Activated CD8-positive, alpha-beta memory T cell treated with anti-CD3 and anti-CD28 coated beads, Interleukin-2, amount 50 U/mL, for 24 hours (primary cell): Measurements from ENCODE around the gene GAB1.

Experiments
- DNase-seq: peaks from one replicate; pipeline ENCODE4 v3.0.0-alpha.2; 2020; ENCODE audit errors: extremely low read depth

The GAB1 gene

GRCh38 chr4:143336781-143337599 lies at the start of gene GAB1:
Gene GAB1 (plus strand): TSS chr4:143336876. CDS start chr4:143337189, 313 bp downstream.
- DNase-seq: no peak

- DNase-seq: no peak
Observed at GRCh38 chr4:143287572-143287923, 49.1 kb upstream of the GAB1 start.

DNA sequence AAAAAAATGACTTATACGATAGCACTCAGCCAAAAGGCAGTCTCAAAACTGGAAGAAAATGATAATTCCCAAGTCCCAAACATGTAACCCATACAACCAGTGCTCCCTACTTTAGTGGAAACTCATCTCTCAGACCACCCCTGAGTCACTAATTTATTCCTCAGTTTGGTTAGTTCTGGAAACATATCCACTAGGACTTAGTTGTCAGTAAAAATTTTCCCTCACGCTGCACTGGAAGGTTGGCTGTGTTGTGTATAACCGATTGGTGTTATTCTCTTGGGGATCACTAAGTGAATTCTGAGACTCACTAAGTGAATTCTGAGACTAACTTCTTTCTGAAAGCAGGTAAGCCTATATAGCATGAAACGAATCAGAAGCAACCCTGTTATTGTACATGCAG lies 48.5 kb upstream of the GAB1 start:
- no peak for DNase-seq

DNA sequence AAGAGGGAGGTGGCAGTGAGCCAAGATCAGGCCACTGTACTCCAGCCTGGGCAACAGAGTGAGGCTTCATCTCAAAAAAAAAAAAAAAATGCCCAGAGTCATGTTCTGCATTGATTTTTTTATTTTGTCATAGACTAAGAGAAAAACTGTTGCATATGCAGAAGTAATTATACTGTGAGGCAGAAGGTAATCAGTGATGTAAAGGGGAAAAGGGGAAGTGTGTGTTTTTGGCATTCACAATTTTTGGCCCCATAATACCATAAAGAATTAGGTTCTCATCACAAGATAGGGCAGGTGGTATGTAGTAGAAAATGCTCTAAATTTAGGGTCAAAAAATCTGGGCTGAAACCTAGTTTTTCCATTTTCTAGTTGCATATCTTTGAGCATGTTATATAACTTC lies 47.3 kb upstream of the GAB1 start:
- no peak for DNase-seq

GRCh38 chr4:143291314-143291713 lies 45.4 kb upstream of the GAB1 start:
- DNase-seq: no peak

- no peak for DNase-seq
Observed at GRCh38 chr4:143292858-143293257, 43.8 kb upstream of the GAB1 start.

GRCh38 chr4:143294310-143294709 lies 42.4 kb upstream of the GAB1 start:
- DNase-seq: no peak

DNA sequence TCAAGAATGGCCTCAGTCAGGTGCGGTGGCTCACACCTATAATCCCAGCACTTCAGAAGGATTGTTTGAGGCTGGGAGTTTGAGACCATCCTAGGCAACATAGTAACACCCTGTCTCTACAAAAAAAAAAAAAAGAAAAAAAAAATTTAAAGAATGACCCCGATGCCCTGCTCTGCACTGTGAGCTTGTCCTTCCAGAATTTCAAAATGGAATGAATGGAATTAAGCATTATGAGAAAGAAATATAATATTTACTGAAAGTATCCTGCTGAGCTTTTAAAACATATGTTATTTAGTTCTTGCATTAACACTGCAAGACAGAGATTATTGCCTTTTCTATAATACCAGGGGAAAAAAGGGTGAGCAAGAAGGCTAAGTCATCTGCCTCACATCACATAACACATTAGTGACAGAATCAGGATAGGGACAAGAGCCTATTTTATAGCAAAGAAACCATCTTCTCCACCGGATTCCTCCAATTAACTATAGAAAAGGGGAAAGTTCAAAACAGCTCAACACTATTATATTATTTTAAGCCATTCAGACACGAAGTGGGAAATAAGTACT lies 41.9 kb upstream of the GAB1 start:
- DNase-seq: no peak

- DNase-seq: no peak
Observed at GRCh38 chr4:143296397-143297067, 40.1 kb upstream of the GAB1 start.

GRCh38 chr4:143300860-143301259 lies 35.8 kb upstream of the GAB1 start:
- DNase-seq: no peak

DNA sequence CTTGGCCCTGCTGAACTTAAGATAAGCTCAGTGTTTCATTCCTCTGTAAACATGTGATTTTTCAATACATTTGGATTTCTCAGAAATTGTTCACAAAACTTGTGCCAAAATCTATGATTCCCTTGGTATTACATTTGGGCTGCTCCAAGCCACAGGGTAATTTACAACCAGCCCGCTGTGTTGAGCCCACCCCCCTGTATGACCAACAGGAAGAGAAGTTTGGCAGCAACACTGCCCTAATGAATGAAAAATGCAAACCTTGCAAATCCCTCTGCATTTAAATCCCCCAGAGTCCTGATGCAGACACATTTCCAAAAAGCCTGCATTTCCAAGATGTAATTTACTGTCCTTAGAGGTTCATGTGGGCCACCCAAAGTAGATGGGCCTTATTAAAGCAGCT lies 34.1 kb upstream of the GAB1 start:
- DNase-seq: no peak

DNA sequence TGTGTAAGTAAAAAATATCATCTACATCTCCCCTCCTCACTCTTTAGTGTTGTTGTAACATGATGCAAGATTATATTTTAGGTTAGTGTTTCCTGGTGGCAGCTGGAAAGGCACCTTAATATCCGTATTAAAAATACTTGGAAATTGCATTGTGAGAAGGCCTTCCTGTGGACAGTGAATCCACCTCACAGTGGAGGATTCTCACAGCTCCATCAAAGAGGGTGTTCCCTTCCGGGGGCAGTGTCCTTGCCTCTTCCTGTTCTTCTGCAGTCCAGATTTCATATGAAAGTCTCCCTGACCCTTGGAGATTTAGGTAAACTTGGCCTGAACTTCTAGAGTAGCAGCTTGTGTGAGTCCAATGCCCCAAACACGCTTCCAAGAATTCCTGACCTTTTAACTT lies 29.9 kb upstream of the GAB1 start:
- no peak for DNase-seq

- no peak for DNase-seq
Observed at GRCh38 chr4:143307531-143307930, 29.1 kb upstream of the GAB1 start.

- no peak for DNase-seq
Observed at GRCh38 chr4:143308377-143308776, 28.3 kb upstream of the GAB1 start.

DNA sequence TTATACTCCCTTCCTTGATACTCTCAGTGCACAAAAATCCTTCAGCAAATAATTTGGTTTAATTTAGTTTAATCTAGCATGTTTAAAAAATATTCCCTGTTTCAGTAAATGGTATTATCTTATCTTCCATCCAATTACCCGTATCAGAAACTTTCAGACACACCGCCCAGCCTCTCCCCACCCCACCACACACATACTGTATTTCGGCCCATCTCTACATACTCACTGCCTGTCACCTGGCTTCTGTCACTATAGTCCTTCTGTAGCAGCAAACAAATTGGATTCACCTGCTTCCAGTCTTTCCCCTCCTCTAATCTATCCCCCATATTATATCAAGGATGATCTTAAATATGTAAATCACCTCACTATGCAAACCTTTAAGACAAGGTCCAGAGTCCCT lies 24.8 kb upstream of the GAB1 start:
- DNase-seq: no peak

- no peak for DNase-seq
Observed at GRCh38 chr4:143313521-143313920, 23.2 kb upstream of the GAB1 start.

- DNase-seq: no peak
Observed at GRCh38 chr4:143313996-143314395, 22.7 kb upstream of the GAB1 start.

DNA sequence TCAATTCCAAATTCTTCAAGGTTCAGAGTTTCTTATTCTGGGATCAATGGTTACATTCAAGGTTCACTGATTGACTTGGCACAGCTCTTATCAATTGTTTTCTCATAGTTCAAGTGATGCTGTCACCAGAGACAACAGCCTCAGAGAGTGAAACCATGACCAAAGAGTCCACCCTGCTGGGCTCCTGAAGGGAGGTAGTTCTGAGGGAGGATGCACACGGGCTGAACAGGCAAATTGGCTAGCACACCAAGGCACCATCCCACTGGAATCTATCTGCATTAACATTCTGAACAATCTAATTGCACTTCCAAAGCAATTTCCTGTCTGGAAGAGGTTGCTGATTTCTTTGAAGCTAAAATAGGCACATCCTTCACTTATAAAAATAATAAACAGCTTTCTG lies 16.6 kb upstream of the GAB1 start:
- no peak for DNase-seq

GRCh38 chr4:143326735-143327134 lies 9.9 kb upstream of the GAB1 start:
- no peak for DNase-seq

DNA sequence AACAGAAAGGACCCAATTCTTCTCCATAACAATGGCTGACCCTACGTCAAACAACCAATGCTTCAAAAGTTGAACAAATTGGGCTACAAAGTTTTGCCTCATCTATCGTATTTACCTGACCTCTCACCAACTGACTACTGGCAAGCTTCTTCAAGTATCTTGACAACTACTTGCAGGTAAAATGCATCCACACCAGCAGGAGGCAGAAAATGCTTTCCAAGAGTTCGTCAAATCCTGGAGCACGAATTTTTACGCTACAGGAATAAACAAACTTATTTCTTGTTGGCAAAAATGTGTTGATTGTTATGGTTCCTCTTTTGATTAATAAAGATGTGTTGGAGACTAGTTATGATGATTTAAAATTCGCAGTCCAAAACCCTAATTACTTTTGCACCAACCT lies 6.7 kb upstream of the GAB1 start:
- DNase-seq: no peak

DNA sequence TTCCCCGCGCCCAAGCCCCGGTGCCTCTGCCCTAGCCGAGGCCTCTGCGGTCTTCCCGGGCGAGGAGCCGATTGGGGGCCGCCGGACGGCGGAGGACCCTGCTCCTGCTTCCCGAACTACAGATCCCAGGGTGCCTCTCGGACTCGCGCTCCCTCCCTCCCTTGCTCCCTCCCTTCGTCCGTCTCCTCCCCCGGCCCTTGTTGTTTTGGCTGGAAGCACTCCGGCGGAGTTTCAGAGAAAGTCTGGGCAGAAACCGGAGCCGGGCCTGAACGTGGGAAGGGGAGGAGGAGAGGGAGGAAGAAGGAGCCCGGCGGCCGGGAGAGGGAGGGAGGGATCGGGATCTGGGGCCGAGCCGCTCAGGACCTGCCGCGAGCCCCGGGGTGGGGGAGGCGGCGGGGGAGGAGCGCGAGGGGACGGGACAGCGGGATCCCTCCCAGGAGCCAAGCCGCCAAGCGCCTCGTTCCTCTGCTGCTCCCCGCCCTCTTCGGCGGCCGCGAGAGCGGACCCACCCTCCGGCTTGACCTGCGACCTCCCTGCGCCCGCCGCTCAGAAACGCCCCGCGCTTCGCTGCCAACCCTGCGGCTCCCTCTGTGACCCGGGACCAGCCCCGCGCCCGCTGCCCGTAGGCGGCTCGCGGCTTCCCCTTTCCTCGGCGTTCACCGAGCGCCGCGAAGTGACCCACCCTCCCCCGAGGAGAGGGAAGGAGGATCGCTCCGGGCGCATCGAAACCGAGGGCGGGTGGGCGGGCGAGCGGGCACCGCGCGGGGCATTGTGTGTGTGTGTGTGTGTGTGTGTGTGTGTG lies 496 bp upstream of the GAB1 start:
- no peak for DNase-seq

- DNase-seq: no peak
Observed at GRCh38 chr4:143337600-143338287, 1.1 kb downstream of the GAB1 start.
